ENCODE data around the gene CALY.

The CALY gene

DNA sequence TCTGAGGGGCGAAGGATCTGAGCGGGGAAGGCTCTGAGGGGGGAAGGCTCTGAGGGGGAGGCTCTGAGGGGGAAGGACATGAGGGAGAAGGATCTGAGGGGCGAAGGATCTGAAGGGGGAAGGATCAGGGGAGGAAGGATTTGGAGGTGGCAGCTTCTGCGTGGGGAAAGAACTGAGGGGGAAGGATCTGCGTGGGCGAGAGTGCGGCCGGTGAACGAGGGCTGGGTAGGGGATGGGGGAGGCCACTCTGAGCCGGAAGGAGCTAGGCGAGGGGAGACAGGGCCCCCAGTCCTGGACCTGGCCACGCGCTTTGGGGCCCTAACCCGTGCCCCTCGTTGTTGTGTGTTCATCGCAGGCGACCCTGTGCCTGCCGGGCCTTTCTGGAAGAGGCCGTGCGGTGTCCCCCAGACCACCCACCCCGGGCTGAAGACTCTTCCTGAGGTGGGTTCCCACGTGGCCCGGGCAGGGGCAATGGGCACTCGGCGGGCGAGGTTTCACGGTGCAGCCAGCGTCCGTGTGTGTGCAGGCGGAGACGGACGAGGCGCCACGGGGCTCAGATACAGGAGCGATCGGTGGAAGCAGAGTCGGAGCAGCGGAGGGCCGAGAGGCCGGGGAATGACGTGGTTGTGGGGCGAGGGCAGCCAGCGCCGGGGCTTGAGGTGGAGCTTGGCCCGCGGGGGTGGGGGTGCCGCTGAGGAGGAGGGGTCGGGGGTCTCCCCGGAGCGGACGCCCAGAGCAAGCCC is 2.0 kb downstream of the CALY start:
- TF ChIP-seq ZFX (IDR thresholded peaks at IDR 0.05; ENCODE audit: borderline replicate concordance), result no peak
- no peak overlapping the region for H3K27ac ChIP-seq

GRCh38 chr10:133332936-133333699 is 3.6 kb downstream of the CALY start:
- TF ChIP-seq, protein P1, sequence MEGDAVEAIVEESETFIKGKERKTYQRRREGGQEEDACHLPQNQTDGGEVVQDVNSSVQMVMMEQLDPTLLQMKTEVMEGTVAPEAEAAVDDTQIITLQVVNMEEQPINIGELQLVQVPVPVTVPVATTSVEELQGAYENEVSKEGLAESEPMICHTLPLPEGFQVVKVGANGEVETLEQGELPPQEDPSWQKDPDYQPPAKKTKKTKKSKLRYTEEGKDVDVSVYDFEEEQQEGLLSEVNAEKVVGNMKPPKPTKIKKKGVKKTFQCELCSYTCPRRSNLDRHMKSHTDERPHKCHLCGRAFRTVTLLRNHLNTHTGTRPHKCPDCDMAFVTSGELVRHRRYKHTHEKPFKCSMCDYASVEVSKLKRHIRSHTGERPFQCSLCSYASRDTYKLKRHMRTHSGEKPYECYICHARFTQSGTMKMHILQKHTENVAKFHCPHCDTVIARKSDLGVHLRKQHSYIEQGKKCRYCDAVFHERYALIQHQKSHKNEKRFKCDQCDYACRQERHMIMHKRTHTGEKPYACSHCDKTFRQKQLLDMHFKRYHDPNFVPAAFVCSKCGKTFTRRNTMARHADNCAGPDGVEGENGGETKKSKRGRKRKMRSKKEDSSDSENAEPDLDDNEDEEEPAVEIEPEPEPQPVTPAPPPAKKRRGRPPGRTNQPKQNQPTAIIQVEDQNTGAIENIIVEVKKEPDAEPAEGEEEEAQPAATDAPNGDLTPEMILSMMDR (IDR thresholded peaks at IDR 0.05), result no peak
- no peak for TF ChIP-seq ZFX (IDR thresholded peaks at IDR 0.05; ENCODE audit: borderline replicate concordance)
- H3K27ac ChIP-seq, result no peak overlapping the region

- H3K27ac ChIP-seq, result no peak overlapping the region
- no peak for TF ChIP-seq ZFX (IDR thresholded peaks at IDR 0.05; ENCODE audit: borderline replicate concordance)
- TF ChIP-seq, protein P1 (IDR thresholded peaks at IDR 0.05), result peak; percentile 99
Measured at GRCh38 chr10:133329491-133330202, 7.0 kb downstream of the CALY start.

DNA sequence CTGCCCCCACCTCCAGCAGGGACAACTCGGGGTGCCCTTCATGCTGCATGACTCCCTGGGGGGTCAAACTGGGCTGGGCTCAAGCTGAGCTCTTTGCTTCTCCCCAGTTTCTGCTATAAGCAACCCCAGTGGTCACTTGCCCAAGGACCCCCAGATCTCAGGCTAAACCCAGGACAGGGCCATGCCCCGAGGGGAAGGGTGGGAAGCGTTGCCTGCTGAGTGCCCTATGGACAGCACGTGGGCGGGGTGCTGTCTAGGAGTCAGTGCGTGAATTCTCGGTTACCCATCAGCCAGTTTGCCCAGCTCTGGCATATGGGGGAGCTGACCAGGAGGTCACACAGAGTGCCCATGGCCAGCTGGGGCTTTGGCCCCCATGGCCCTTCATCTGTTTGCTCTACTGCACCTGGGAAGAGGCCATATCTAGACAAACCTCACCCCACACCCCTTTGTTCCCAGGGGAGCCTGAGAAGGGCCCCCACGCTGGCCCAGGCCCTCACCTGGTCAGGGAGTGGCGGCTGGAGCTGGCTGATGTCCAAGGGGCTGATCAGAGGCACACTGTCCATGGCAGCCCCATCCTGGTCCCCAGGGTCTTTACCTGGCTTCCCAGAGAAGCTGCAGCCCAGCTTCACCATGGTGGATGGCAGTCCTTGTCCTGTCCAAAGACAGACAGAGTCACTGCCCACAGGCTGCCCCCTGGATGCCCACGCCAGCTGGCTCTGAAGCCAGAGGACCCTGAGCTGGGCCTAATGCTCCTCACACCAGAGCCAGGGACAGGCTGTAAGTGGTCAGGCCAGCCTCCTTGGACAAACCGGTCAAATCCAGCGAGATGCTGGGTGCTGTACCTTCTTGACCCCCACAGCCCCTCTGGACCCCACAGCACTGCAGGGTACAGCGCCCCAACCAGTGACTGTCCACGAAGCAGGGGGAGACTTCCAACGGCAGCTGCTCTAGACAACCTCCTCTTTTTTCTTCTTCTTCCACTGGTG is 8.0 kb downstream of the CALY start:
- no peak overlapping the region for H3K27ac ChIP-seq
- TF ChIP-seq, protein P1 (IDR thresholded peaks at IDR 0.05), result no peak
- TF ChIP-seq ZFX (IDR thresholded peaks at IDR 0.05; ENCODE audit: borderline replicate concordance), result no peak

- H3K27ac ChIP-seq, result no peak overlapping the region
- TF ChIP-seq, protein P1 (IDR thresholded peaks at IDR 0.05), result no peak
- no peak for TF ChIP-seq ZFX (IDR thresholded peaks at IDR 0.05; ENCODE audit: borderline replicate concordance)
Measured at GRCh38 chr10:133327651-133328357, 8.9 kb downstream of the CALY start.

GRCh38 chr10:133326745-133327650 is 9.7 kb downstream of the CALY start:
- H3K27ac ChIP-seq, result no peak overlapping the region
- TF ChIP-seq, protein P1 (IDR thresholded peaks at IDR 0.05), result no peak
- no peak for TF ChIP-seq ZFX (IDR thresholded peaks at IDR 0.05; ENCODE audit: borderline replicate concordance)

Data from 22Rv1 (cell line).